OCI-LY7 (cell line): ENCODE measurements around the gene DAP3. TPM values are rescaled to one million over a fixed set of nuclear protein-coding genes. Genes with fewer than 3 reads are reported as not detected.
"Not testable (repeated sequence)": the region's sequence is repeated elsewhere in the genome, so short reads cannot be mapped to it uniquely, and the experiment has no call there.

Experiments
- Bru-seq: library from RNA; stranded (reverse); fragments of 400-500 nt; gene quantifications from one replicate; lab custom pipeline; 2021; lab: Mats Ljungman, UMichigan
- BruChase-seq, 2 experiments: library from RNA; stranded (reverse); fragments of 400-500 nt; gene quantifications; one replicate each; lab custom pipeline; 2021; lab: Mats Ljungman, UMichigan
- BruUV-seq: library from RNA; stranded (reverse); fragments of 400-500 nt; replicated peaks from 2 replicates; lab custom pipeline; 2021; lab: Mats Ljungman, UMichigan
- CTCF ChIA-PET: fragments of 300-600 bp; sonication (Branson Sonifier 250); formaldehyde crosslinking; loops from one replicate; lab custom pipeline; 2022; ENCODE audit warnings: antibody characterized with exemption; ENCODE audit not compliant: unreplicated experiment; lab: Charles Lee
- POLR2A ChIA-PET: fragments of 300-600 bp; sonication (Branson Sonifier 250); formaldehyde crosslinking; loops from one replicate; lab custom pipeline; 2022; ENCODE audit warnings: antibody characterized with exemption; lab: Charles Lee
- DNase-seq: peaks from one replicate; pipeline ENCODE4 v3.0.0-alpha.2; 2015; ENCODE audit warnings: low spot score
- H2AFZ ChIP-seq: fragments of 200-600 bp; sonication (generic), shearing (Covaris generic); 2 replicates; pipeline ENCODE4 v1.6.1; 2014; ENCODE audit warnings: mild to moderate bottlenecking, antibody characterized with exemption, low read length, moderate library complexity
- H3K27ac ChIP-seq: fragments of 200-600 bp; sonication (generic); 2 replicates; pipeline ENCODE4 v1.5.1; 2014; ENCODE audit warnings: mixed run types, low read depth, mild to moderate bottlenecking, moderate library complexity, low read length, inconsistent platforms; ENCODE audit not compliant: poor library complexity, severe bottlenecking
- H3K36me3 ChIP-seq: fragments of 200-600 bp; sonication (generic); 2 replicates; pipeline ENCODE4 v1.6.1; 2014; ENCODE audit warnings: mild to moderate bottlenecking, antibody characterized with exemption, low read length, moderate library complexity, mixed read lengths; ENCODE audit not compliant: insufficient read depth
- H3K4me1 ChIP-seq: fragments of 200-600 bp; sonication (generic); 2 replicates; pipeline ENCODE4 v1.5.1; 2014; ENCODE audit warnings: mild to moderate bottlenecking, low read length; ENCODE audit not compliant: insufficient read depth, poor library complexity, severe bottlenecking
- H3K4me2 ChIP-seq: fragments of 200-600 bp; sonication (generic); 2 replicates; pipeline ENCODE4 v1.6.1; 2014; ENCODE audit warnings: mild to moderate bottlenecking, low read length
- H3K4me3 ChIP-seq: fragments of 200-600 bp; sonication (generic); 2 replicates; pipeline ENCODE4 v1.5.1; 2014; ENCODE audit warnings: mild to moderate bottlenecking, low read depth, low read length; ENCODE audit not compliant: poor library complexity, severe bottlenecking
- H3K79me2 ChIP-seq: fragments of 200-600 bp; sonication (generic); 2 replicates; pipeline ENCODE4 v1.6.1; 2016; ENCODE audit warnings: low read depth, mild to moderate bottlenecking, low read length, moderate library complexity, mixed read lengths; ENCODE audit not compliant: insufficient read depth
- H3K9me2 ChIP-seq: fragments of 200-600 bp; sonication (generic); 2 replicates; pipeline ENCODE4 v1.6.1; 2016; ENCODE audit warnings: mild to moderate bottlenecking, low read length, mixed read lengths; ENCODE audit not compliant: insufficient read depth
- H3K9me3 ChIP-seq: fragments of 200-600 bp; sonication (generic); 2 replicates; pipeline ENCODE4 v1.6.1; 2014; ENCODE audit warnings: mild to moderate bottlenecking, mixed run types, low read length, mixed read lengths
- H4K20me1 ChIP-seq: fragments of 200-600 bp; sonication (generic); 2 replicates; pipeline ENCODE4 v1.6.1; 2014; ENCODE audit warnings: mild to moderate bottlenecking, antibody characterized with exemption, low read length, moderate library complexity, mixed read lengths; ENCODE audit not compliant: insufficient read depth
- EZH2phosphoT487 ChIP-seq: fragments of 200-600 bp; sonication (generic); IDR thresholded peaks from 2 replicates; pipeline ENCODE4 v1.6.1; 2018; ENCODE audit warnings: low read depth, borderline replicate concordance, mild to moderate bottlenecking, mixed run types, antibody characterized with exemption, low read length, moderate library complexity, mixed read lengths
- intact Hi-C: fragments of 100-400 bp; cut with micrococcal nuclease; formaldehyde crosslinking; loops from one replicate; pipeline ENCODE4 v1.10.0; 2022; ENCODE audit not compliant: unreplicated experiment
- long read RNA-seq: library from polyadenylated mRNA; stranded (forward); transcript quantifications from one replicate; pipeline ENCODE4 v2.0.0, GENCODE V29; 2022
- total RNA-seq, 2 experiments: library from RNA; depleted of rRNA in 1 of 2; stranded (reverse); fragments of >200 nt in 1 of 2; shearing (Covaris generic) in 1 of 2; gene quantifications; 2 replicates each; pipeline ENCODE4 v1.2.3, GENCODE V29; 2014 to 2022
- TF ChIP-seq, protein P1 (sequence below): fragments of 200-600 bp; sonication (generic); conservative IDR thresholded peaks from 2 replicates; pipeline ENCODE4 v1.5.1; 2014; ENCODE audit warnings: mild to moderate bottlenecking, antibody characterized with exemption, low read length, moderate library complexity, mixed read lengths

The DAP3 gene
- total RNA-seq (2014; rRNA removed; shearing (Covaris generic)), result 110 and 114 TPM in 2 replicates
- 178 and 187 TPM in 2 replicates for total RNA-seq (2022)
- Bru-seq, nascent RNA, result percentile 87 among the genes with signal in this experiment
- percentile 90 among the genes with signal in this experiment for BruChase-seq, experiment 1, labeled RNA remaining after a 6-hour chase
- percentile 87 among the genes with signal in this experiment for BruChase-seq, experiment 2, labeled RNA remaining after a 2-hour chase
- long read RNA-seq, transcript DAP3-203 (12 exons, 1,470 nt), result minor isoform, 6 of 149 reads
- long read RNA-seq, transcript DAP3-202 (13 exons, 2,089 nt), result major isoform, 65 of 149 reads
- long read RNA-seq, transcript DAP3-201 (13 exons, 1,649 nt), result minor isoform, 18 of 149 reads
- long read RNA-seq, transcript DAP3-225 (12 exons, 1,894 nt), result minor isoform, 7 of 149 reads
- long read RNA-seq, partial matches to known transcripts, result 8 of 149 reads
- long read RNA-seq, other reads (novel, unspliced or antisense), result 43 of 149 reads

DNA sequence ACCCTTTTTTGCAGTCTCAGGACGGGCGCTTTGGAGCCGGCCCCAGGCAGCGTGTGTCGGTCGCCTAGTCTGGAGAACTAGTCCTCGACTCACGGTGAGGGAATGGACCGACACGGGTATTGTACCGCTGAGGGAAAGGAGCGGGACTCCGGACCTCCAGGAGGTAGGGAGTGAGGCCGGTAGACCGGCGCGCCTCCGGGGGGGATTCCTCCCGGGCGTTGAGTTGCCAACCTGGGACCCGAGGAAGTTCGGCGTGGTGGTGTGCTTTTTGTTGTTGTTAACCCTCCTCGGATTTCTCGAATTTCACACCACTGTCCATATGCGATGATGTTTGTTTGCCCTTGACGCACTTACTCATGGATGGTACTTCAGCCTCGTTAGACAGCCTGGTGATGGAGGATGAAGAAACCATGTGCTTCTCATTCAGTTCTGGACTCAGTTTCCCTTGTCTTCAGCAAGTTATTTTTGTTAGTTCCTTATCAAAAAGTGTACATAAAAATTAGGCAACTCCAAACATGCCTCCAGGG is at the start of gene DAP3:
DAP3 (plus strand) TSS at position 11 of the 527 bp plus-strand sequence. CDS start 20,689 bp downstream, outside the sequence.
- H3K79me2 ChIP-seq, result peaks cover 90% of the 10 kb centered on the region
- BruUV-seq, result TSS peak; percentile 64
- intact Hi-C loops, H4K20me1 ChIP-seq, H3K9me2 ChIP-seq, CTCF ChIA-PET, POLR2A ChIA-PET: not testable (repeated sequence)
- peaks cover 25% of the 10 kb centered on the region for H3K4me1 ChIP-seq
- H3K27ac ChIP-seq, result peak within 1 kb of the TSS; percentile 77
- H3K36me3 ChIP-seq, result peaks cover 63% of the 10 kb centered on the region
- peak within 1 kb of the TSS; percentile 93 for H3K4me3 ChIP-seq
- peak within 1 kb of the TSS; percentile 73 for H3K4me2 ChIP-seq
- H3K9me3 ChIP-seq, result peaks cover 19% of the 10 kb centered on the region
- peak; percentile 8 for DNase-seq
- peak within 1 kb of the TSS; percentile 73; the same call in 1 of the 2 replicates for H2AFZ ChIP-seq

DNA sequence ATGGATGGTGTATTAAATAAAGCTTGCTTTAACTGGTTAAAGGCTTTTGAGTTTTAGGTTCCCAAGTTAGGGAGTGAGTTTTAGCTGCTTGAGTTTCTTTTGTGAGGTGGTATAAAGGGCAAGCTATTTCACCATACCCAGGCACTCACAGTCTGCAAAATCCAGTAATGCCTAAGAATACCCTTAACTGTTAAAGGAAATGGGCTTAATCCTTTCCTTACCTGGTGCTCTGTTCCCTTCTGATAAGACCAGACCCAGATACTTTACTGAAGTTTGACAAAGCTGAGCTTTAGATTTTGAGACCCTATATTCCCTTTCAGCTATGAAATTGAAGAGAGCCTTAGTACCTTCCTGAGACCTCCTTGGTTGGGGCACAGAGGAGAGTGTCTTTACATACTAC is 48.5 kb upstream of the DAP3 start:
- no peak for DNase-seq
- CTCF ChIA-PET, result no interaction called here
- H2AFZ ChIP-seq, result no peak overlapping the region
- H3K4me3 ChIP-seq, result no peak overlapping the region
- H3K4me1 ChIP-seq, result peaks cover 9% of the 10 kb centered on the region
- intact Hi-C loops, result no loop called here
- TF ChIP-seq EZH2phosphoT487, result no peak
- TF ChIP-seq, protein P1, sequence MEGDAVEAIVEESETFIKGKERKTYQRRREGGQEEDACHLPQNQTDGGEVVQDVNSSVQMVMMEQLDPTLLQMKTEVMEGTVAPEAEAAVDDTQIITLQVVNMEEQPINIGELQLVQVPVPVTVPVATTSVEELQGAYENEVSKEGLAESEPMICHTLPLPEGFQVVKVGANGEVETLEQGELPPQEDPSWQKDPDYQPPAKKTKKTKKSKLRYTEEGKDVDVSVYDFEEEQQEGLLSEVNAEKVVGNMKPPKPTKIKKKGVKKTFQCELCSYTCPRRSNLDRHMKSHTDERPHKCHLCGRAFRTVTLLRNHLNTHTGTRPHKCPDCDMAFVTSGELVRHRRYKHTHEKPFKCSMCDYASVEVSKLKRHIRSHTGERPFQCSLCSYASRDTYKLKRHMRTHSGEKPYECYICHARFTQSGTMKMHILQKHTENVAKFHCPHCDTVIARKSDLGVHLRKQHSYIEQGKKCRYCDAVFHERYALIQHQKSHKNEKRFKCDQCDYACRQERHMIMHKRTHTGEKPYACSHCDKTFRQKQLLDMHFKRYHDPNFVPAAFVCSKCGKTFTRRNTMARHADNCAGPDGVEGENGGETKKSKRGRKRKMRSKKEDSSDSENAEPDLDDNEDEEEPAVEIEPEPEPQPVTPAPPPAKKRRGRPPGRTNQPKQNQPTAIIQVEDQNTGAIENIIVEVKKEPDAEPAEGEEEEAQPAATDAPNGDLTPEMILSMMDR, result no peak
- H3K9me2 ChIP-seq, result no peaks in the 10 kb centered on the region
- BruUV-seq, result no TSS peak
- H3K27ac ChIP-seq, result no peak overlapping the region
- H3K9me3 ChIP-seq, result peaks cover 31% of the 10 kb centered on the region
- no peaks in the 10 kb centered on the region for H4K20me1 ChIP-seq
- POLR2A ChIA-PET, result interaction anchor here (0.7 kb wide), 1 partner anchor 274 kb away, joined by 5 read pairs; no protein-coding TSS in a partner anchor
- no peaks in the 10 kb centered on the region for H3K36me3 ChIP-seq
- H3K4me2 ChIP-seq, result no peak overlapping the region
- no peaks in the 10 kb centered on the region for H3K79me2 ChIP-seq

DNA sequence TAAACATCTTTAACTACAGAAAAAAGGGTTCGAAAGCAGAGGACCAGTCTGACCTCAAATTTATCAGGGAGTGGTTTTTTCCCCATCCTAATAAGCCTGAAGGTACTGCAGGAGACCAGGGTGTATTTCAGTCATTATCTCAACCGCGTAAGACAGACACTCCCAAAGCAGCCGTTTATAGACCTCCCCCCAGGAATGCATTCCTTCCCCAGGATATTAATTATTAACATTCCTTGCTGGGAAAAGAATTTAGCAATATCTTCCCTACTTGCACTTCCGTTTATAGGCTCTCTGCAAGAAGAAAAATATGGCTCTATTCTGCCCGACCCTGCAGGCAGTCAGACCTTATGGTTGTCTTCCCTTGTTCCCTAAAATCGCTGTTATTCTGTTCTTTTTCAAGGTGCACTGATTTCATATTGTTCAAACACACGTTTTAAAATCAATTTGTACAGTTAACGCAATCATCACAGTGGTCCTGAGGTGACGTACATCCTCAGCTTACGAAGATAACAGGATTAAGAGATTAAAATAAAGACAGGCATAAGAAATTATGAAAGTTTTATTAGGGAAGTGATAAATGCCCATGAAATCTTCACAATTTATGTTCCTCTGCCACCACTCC is 46.2 kb upstream of the DAP3 start:
- H3K4me3 ChIP-seq, H4K20me1 ChIP-seq, H3K36me3 ChIP-seq, H2AFZ ChIP-seq, H3K4me2 ChIP-seq, H3K79me2 ChIP-seq, H3K4me1 ChIP-seq, H3K9me2 ChIP-seq, CTCF ChIA-PET, BruUV-seq, H3K27ac ChIP-seq, intact Hi-C loops, POLR2A ChIA-PET: not testable (repeated sequence)
- H3K9me3 ChIP-seq, result peaks cover 31% of the 10 kb centered on the region
- DNase-seq, result peak; percentile 37
